GM06990 (cell line): ENCODE data around the gene BRPF1.

Source experiments
- DNase-seq: peaks from one replicate; pipeline ENCODE4 v3.0.0-alpha.2; 2011; ENCODE audit not compliant: insufficient read length; ENCODE audit errors: extremely low read depth
- H3K27me3 ChIP-seq: replicated peaks from 2 replicates; pipeline ENCODE4 v1.6.0; 2011; ENCODE audit warnings: low read length; ENCODE audit not compliant: control insufficient read depth, insufficient read depth
- H3K36me3 ChIP-seq: 2 replicates; pipeline ENCODE4 v1.5.1; 2011; ENCODE audit warnings: low read length; ENCODE audit not compliant: control insufficient read depth, insufficient read depth
- H3K4me3 ChIP-seq: replicated peaks from 2 replicates; pipeline ENCODE4 v1.5.1; 2011; ENCODE audit warnings: low read depth, mild to moderate bottlenecking, control low read depth, low read length
- TF ChIP-seq, protein P1 (sequence below): IDR thresholded peaks from 2 replicates; pipeline ENCODE4 v1.5.1; 2011; ENCODE audit warnings: low read length, control low read depth, mild to moderate bottlenecking, inconsistent platforms; ENCODE audit not compliant: insufficient read depth, poor library complexity, severe bottlenecking

BRPF1 gene

DNA sequence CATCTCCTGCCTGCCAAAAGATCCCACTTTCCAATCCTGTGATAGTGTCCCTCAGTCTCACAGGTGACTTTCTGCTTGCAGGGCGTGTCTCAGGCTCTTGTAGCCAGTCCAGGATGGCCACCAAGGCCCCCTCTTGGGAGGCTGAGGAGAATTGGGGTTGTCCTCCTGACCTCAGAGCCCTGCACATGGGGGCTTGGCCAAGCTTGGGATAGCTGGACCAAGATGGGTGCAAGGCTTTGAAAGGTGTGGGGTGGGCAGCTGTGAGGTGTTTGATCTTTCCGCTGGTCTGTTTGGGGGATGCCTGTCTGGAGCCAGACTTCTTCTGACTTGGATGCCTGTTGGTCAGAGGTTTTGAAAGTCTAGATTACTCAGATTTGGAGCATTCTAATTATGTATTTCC is 39.9 kb upstream of the BRPF1 start:
- H3K27me3 ChIP-seq, result no peaks in the 10 kb centered on the region
- peaks cover 59% of the 10 kb centered on the region for H3K36me3 ChIP-seq
- TF ChIP-seq, protein P1, sequence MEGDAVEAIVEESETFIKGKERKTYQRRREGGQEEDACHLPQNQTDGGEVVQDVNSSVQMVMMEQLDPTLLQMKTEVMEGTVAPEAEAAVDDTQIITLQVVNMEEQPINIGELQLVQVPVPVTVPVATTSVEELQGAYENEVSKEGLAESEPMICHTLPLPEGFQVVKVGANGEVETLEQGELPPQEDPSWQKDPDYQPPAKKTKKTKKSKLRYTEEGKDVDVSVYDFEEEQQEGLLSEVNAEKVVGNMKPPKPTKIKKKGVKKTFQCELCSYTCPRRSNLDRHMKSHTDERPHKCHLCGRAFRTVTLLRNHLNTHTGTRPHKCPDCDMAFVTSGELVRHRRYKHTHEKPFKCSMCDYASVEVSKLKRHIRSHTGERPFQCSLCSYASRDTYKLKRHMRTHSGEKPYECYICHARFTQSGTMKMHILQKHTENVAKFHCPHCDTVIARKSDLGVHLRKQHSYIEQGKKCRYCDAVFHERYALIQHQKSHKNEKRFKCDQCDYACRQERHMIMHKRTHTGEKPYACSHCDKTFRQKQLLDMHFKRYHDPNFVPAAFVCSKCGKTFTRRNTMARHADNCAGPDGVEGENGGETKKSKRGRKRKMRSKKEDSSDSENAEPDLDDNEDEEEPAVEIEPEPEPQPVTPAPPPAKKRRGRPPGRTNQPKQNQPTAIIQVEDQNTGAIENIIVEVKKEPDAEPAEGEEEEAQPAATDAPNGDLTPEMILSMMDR, result no peak
- H3K4me3 ChIP-seq, result no peak overlapping the region
- no peak for DNase-seq

DNA sequence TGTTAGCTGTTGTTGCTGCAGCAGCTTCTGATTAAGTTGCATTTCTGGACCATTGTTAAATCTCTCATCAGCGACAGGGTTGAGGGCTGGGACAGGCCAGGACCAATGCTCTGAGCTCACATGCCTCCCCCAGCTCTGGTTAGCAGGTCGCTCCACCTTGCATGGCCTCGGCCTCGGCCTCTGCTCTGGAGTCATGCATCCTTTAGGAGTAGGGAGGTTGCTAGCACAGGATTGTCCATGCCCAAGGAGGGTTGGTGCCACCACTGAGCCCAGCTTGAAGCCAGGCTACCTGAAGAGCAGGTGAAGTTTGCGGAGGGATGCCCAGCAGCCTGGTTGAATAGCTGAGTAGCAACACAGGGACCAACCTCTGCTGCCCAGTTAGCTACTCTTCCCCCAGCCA is 39.1 kb upstream of the BRPF1 start:
- Histone ChIP-seq H3K27me3 (no peaks in the 10 kb centered on the region), H3K36me3 (peaks cover 60% of the 10 kb centered on the region), H3K4me3 (no peak overlapping the region)
- TF ChIP-seq, protein P1, result no peak
- DNase-seq, result no peak

DNA sequence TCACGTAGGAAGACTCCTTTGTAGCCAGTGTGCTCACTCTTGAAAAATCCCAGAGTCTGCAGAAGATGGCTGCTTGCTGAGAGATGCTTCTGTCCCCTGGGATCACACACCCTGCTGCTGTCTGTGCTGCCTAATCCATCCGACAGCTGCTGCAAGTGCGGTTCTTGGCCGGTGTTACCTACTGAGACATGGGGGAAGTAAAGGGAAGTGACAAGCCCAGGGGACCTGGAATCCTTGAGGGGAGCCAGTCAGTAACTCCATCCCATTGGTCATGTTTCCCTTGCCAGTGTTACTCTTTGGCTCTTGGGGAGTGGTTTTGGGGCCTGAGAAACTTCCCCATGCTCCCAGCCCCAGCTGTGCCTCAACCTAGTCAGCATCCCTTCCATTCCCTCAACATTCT is 36.2 kb upstream of the BRPF1 start:
- H3K4me3 ChIP-seq, result no peak overlapping the region
- no peak for DNase-seq
- H3K36me3 ChIP-seq, result peaks cover 54% of the 10 kb centered on the region
- H3K27me3 ChIP-seq, result no peaks in the 10 kb centered on the region
- TF ChIP-seq, protein P1, result no peak

DNA sequence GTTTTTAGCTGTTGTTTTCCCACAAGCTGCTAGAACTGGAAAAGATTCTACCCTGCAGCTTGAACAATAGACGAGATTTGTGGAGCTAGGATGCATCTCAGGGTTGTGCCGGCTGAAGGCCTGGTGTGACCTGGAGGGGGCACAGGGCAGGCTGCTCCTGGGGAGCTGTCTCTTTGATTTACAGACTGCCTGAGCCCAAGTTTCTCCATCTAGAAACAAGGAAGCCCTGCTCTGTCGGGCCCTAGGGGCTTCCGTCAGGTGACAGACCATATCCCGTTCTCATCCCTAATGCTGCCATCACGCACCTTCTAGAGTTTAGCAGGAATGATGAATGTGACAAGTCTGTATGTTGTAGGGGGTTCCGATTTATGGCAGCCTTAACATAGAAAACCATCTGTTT is 35.8 kb upstream of the BRPF1 start:
- Histone ChIP-seq H3K36me3 (peaks cover 51% of the 10 kb centered on the region), H3K27me3 (no peaks in the 10 kb centered on the region), H3K4me3 (no peak overlapping the region)
- no peak for DNase-seq
- TF ChIP-seq, protein P1, result no peak

DNA sequence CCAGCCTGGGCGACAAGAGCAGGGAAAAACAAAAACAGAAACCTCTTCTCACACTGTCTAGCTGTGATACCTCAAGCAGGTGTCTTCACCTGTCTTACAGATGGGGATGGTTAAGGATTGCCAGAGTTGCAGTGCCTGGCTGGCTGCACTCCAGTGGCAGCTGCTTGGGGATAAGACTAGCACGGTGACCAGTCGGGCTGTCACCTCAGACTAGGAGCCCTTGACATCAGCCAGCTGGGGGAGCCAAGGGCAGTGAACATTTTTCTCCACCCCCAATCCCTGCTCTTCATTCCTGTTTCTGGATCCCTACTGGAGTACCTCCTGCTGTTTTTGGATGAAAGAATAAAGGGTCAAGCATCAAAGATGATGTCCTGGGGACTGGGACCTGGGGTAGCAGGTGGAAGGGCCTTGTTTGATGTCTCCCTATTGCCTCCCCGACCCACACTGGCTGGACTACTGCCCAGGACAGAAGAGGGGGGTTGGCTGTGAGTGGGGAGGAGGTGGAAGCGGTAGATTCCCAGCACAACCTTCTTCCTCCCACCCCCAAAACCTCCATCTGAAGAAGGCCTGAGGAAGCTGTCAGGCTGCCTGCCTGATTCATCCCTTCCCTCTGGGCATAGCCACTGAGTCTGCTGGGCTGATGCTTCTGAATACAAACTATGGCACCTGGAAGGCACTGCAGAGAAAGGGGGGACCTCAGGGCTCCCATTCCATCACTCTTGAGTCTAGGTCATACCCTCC is 34.9 kb upstream of the BRPF1 start:
- TF ChIP-seq, protein P1, result no peak
- Histone ChIP-seq H3K27me3 (no peaks in the 10 kb centered on the region), H3K4me3 (no peak overlapping the region), H3K36me3 (peaks cover 50% of the 10 kb centered on the region)
- DNase-seq, result no peak

DNA sequence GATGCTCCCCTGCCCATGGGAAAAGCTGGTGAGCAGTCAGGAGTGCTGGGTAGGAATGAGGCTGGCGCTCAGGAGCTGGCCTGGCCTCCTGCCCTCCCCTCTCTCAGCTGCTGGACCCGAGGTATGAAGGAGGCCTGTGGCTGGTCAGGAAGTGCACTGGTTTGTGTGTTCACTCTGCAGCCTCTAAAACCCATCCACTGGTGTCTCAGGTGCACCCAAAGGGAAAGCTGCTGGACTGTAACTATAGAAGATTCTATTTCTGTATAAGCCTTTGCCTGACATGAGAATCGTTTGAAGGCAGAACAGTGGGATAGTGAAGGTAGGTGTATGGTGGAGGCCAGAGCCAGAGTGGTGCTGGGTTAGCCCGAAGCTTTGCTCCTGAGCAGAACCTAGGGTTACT is 33.6 kb upstream of the BRPF1 start:
- TF ChIP-seq, protein P1, result no peak
- no peak overlapping the region for H3K4me3 ChIP-seq
- H3K27me3 ChIP-seq, result no peaks in the 10 kb centered on the region
- peaks cover 49% of the 10 kb centered on the region for H3K36me3 ChIP-seq
- DNase-seq, result no peak
